ENCODE data around the gene ZNF319.

- no peak for TF ChIP-seq CTCF (conservative IDR thresholded peaks at IDR 0.05; ENCODE audit: low read length)
- TF ChIP-seq EZH2phosphoT487 (IDR thresholded peaks at IDR 0.05; ENCODE audit: borderline replicate concordance, low read depth, low read length): no peak
Observed at GRCh38 chr16:58021661-58022551, 21.4 kb upstream of the ZNF319 start.

Data from OCI-LY7 (cell line).